ENCODE data around the gene MS4A15.

MS4A15 gene

GRCh38 chr11:60761436-60762190 lies 4.9 kb downstream of the MS4A15 start:
- no peak for ATAC-seq
- no peak for TF ChIP-seq TCF4 (CRISPR knock-in tag; IDR thresholded peaks at IDR 0.05; ENCODE audit: borderline replicate concordance)
- no peak for TF ChIP-seq CSDC2 (CRISPR knock-in tag; IDR thresholded peaks at IDR 0.05)
- no peak for TF ChIP-seq ISL1 (CRISPR knock-in tag; IDR thresholded peaks at IDR 0.05)
- TF ChIP-seq ZNF70 (CRISPR knock-in tag; IDR thresholded peaks at IDR 0.05) = no peak
- TF ChIP-seq ESRRG (CRISPR knock-in tag; IDR thresholded peaks at IDR 0.05) = no peak
- TF ChIP-seq ZNF565 (CRISPR knock-in tag; conservative IDR thresholded peaks at IDR 0.05; ENCODE audit: low read depth) = no peak
- no peak for TF ChIP-seq OSR1 (CRISPR knock-in tag; IDR thresholded peaks at IDR 0.05)
- TF ChIP-seq PPARA (CRISPR knock-in tag; IDR thresholded peaks at IDR 0.05; ENCODE audit: borderline replicate concordance) = no peak
- TF ChIP-seq TSHZ2 (CRISPR knock-in tag; IDR thresholded peaks at IDR 0.05) = no peak
- TF ChIP-seq POU6F1 (CRISPR knock-in tag; IDR thresholded peaks at IDR 0.05; ENCODE audit: borderline replicate concordance, low read depth) = no peak
- no peak for TF ChIP-seq ZFP3 (CRISPR knock-in tag; IDR thresholded peaks at IDR 0.05)
- no peak for TF ChIP-seq CREB5 (CRISPR knock-in tag; IDR thresholded peaks at IDR 0.05; ENCODE audit: low read depth)

GRCh38 chr11:60762851-60763691 lies 6.4 kb downstream of the MS4A15 start:
- peak; percentile 30; the same call in 1 of the 3 replicates for ATAC-seq
- TF ChIP-seq ARNTL (CRISPR knock-in tag; IDR thresholded peaks at IDR 0.05; ENCODE audit: borderline replicate concordance, low read depth) = no peak
- no peak for TF ChIP-seq ZNF565 (CRISPR knock-in tag; conservative IDR thresholded peaks at IDR 0.05; ENCODE audit: low read depth)
- TF ChIP-seq CSRNP3 (CRISPR knock-in tag; IDR thresholded peaks at IDR 0.05) = no peak
- TF ChIP-seq RARB (CRISPR knock-in tag; IDR thresholded peaks at IDR 0.05) = no peak

- ATAC-seq = 0 out of 3 replicates have a peak, but pooled peaks have one; percentile 27
- no peak for TF ChIP-seq GLIS3 (CRISPR knock-in tag; IDR thresholded peaks at IDR 0.05)
- TF ChIP-seq ZNF70 (CRISPR knock-in tag; IDR thresholded peaks at IDR 0.05) = no peak
These were observed 7.2 kb downstream of the MS4A15 start for GRCh38 chr11:60763692-60764369.

GRCh38 chr11:60764879-60765278 lies 8.2 kb downstream of the MS4A15 start:
- ATAC-seq = no peak
- TF ChIP-seq ESRRG (CRISPR knock-in tag; IDR thresholded peaks at IDR 0.05) (no peak), OSR1 (CRISPR knock-in tag; IDR thresholded peaks at IDR 0.05) (no peak), CREB5 (CRISPR knock-in tag; IDR thresholded peaks at IDR 0.05; ENCODE audit: low read depth) (no peak), ARNTL (CRISPR knock-in tag; IDR thresholded peaks at IDR 0.05; ENCODE audit: borderline replicate concordance, low read depth) (no peak), PPARA (CRISPR knock-in tag; IDR thresholded peaks at IDR 0.05; ENCODE audit: borderline replicate concordance) (no peak), ZNF565 (CRISPR knock-in tag; conservative IDR thresholded peaks at IDR 0.05; ENCODE audit: low read depth) (no peak), ISL1 (CRISPR knock-in tag; IDR thresholded peaks at IDR 0.05) (no peak), CSRNP3 (CRISPR knock-in tag; IDR thresholded peaks at IDR 0.05) (no peak), GLIS3 (CRISPR knock-in tag; IDR thresholded peaks at IDR 0.05) (no peak), ZC3H10 (CRISPR knock-in tag; IDR thresholded peaks at IDR 0.05) (no peak), CSDC2 (CRISPR knock-in tag; IDR thresholded peaks at IDR 0.05) (no peak), ZNF70 (CRISPR knock-in tag; IDR thresholded peaks at IDR 0.05) (no peak), TSHZ2 (CRISPR knock-in tag; IDR thresholded peaks at IDR 0.05) (no peak), TCF4 (CRISPR knock-in tag; IDR thresholded peaks at IDR 0.05; ENCODE audit: borderline replicate concordance) (no peak)
